Fibroblast of villous mesenchyme (primary cell): ENCODE data around the gene PPM1F. TPM values are rescaled to one million over a fixed set of nuclear protein-coding genes. Genes with fewer than 3 reads are reported as not detected.

ENCODE experiments used
- DNase-seq: peaks from one replicate; pipeline ENCODE4 v3.0.0-alpha.2; 2010; ENCODE audit warnings: low read depth
- H3K4me3 ChIP-seq: 2 replicates; pipeline ENCODE4 v1.5.1; 2011; ENCODE audit warnings: low read depth, mild to moderate bottlenecking, low read length
- CTCF ChIP-seq: IDR thresholded peaks from 2 replicates; pipeline ENCODE4 v1.5.1; 2012; ENCODE audit warnings: low read depth, mild to moderate bottlenecking, low read length; ENCODE audit not compliant: insufficient read depth
- total RNA-seq: library from RNA; depleted of rRNA; stranded (reverse); fragments of >200 nt; gene quantifications from 2 replicates; pipeline ENCODE4 v1.2.3, GENCODE V29; 2012

PPM1F gene
- total RNA-seq, 1 donor, result 36.7 TPM

GRCh38 chr22:21965762-21966288 is 13.2 kb upstream of the PPM1F start:
- no peak for TF ChIP-seq CTCF
- H3K4me3 ChIP-seq, result no peak overlapping the region
- DNase-seq, result no peak

DNA sequence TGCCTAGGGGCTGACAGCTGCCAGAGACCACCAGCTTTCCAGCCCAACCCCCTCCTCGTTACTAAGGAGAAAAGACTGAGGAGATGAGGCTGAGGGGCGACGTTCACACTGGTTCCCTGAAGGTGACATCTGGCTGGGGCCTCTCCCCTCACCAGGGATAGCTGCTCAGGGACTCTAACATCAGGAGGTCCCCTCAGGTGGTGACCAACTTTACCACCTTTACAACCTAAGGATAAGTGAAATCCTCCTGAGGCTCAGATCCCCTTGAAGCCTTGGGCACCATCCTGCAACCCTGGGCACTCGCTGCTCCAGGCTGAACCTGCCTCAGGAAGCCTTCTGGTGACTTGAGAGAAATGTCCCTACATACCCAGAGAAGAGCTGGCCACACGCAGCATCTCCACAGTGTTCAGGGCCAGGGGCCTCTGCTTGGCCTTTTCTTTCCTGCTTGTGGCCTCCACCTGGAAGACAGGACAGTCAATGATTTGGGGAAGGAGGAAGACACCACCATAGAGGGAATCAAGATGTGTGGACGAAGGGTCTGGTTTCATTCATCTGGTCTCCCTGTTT is 12.4 kb upstream of the PPM1F start:
- DNase-seq, result no peak
- no peak for TF ChIP-seq CTCF
- no peak overlapping the region for H3K4me3 ChIP-seq

DNA sequence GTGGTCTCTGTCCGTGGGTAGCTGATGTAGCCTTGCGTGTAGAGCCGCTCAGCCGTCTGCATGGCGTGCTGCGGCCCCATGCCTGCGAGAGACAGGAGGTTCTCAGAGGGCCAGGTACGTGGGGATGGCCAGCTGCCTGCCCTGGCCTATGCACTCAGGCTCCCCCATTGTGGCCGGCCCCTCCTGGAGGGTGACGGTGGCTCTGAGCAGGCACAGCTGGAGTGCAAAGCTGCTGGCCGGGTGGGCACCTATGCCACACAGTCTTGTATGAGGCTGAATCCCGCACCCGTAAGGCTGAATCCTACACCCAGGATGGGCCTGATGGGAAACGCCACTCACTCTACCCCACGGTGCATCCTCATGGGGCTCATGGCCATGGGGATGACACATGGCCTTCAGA is 11.6 kb upstream of the PPM1F start:
- TF ChIP-seq CTCF, result no peak
- DNase-seq, result no peak

GRCh38 chr22:21963790-21964211 is 11.2 kb upstream of the PPM1F start:
- no peak for DNase-seq
- TF ChIP-seq CTCF, result no peak
- no peak overlapping the region for H3K4me3 ChIP-seq

More for the DNA sequence above, 11.6 kb upstream of the PPM1F start:
- H3K4me3 ChIP-seq, result no peak overlapping the region

DNA sequence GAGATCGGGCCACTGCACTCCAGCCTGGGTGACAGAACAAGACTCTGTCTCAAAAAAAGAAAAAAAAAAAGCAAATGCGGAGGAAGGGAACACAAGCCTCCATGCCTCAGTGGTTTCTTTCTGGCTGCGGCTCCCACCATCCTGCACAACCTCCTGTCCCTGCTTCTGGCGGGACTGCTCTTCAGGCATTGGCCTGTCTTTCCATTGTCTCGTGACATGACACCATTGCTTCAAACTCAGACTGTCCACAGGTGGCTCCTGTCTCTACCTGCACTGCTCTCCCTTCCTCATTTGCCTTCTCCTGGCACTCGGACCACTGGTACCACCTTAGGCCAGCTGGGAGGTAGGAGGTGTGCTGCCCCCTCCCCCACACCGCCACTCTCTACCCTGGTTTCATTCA is 10.6 kb upstream of the PPM1F start:
- no peak for TF ChIP-seq CTCF
- no peak overlapping the region for H3K4me3 ChIP-seq
- no peak for DNase-seq

DNA sequence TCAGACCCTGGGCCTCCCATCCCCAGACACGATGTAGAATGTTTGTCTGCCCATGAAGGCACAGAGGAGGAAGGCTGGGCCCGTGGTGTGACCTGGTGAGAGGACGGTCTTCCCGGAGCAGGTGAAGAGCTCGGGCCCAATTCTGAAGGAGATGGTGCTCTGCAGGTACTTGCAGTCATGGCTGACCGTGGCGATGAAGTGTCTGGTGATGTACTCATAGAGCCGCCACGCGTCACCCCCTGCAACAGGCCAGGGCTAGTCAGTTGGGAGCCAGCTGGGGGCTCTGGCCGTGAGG is 10.0 kb upstream of the PPM1F start:
- no peak overlapping the region for H3K4me3 ChIP-seq
- no peak for DNase-seq
- no peak for TF ChIP-seq CTCF
